Measurements from ENCODE around the gene ZNF808.

GRCh38 chr19:52492201-52492993 is 35.1 kb upstream of the ZNF808 start:
- TF ChIP-seq TAF1 (IDR thresholded peaks at IDR 0.05; ENCODE audit: borderline replicate concordance, low read depth, low read length) (no peak), POLR2A (IDR thresholded peaks at IDR 0.05; ENCODE audit: low read depth, low read length) (no peak), POLR2AphosphoS5 (IDR thresholded peaks at IDR 0.05; ENCODE audit: low read depth, low read length) (no peak)
